RWPE1 (cell line): ENCODE data around the gene PGC.
A peak's percentile ranks its signal among the peaks of the same experiment; 100 is the strongest.

Source experiments
- CTCF ChIA-PET: fragments of 350-600 bp; sonication (Branson Sonifier 250); formaldehyde crosslinking; extraction: SDS; loops from one replicate; lab custom pipeline; 2021; lab: Yijun Ruan, JAX
- POLR2A ChIA-PET: fragments of 400-600 bp; formaldehyde crosslinking; extraction: SDS; loops from one replicate; lab custom pipeline; 2020; ENCODE audit warnings: antibody characterized with exemption; ENCODE audit not compliant: low non-redundant PET; lab: Yijun Ruan, JAX
- DNase-seq: peaks from one replicate; pipeline ENCODE4 v3.0.0; 2012; ENCODE audit warnings: low spot score
- H3K27ac ChIP-seq: fragments of 450-650 bp; 2 replicates; pipeline ENCODE4 v1.5.1; 2017
- CTCF ChIP-seq: fragments of 450-650 bp; conservative IDR thresholded peaks from 2 replicates; pipeline ENCODE4 v1.5.1; 2017; ENCODE audit warnings: low read depth, mild to moderate bottlenecking

Gene PGC

GRCh38 chr6:41688256-41688965, 58.8 kb downstream of the PGC start:
- CTCF ChIA-PET = interaction anchor here (0.6 to 0.7 kb wide), 4 partner anchors 89 to 310 kb away, joined by 3 to 6 read pairs (median 3); no protein-coding TSS in a partner anchor
- POLR2A ChIA-PET = interaction anchor here (0.6 kb wide), 1 partner anchor 86 kb away, joined by 3 read pairs; no protein-coding TSS in a partner anchor
- no peak for TF ChIP-seq CTCF
- peak overlapping the region; percentile 77 for H3K27ac ChIP-seq
- no peak for DNase-seq

- ChIA-PET POLR2A (interaction anchor here (0.6 kb wide), 1 partner anchor 85 kb away, joined by 3 read pairs; no protein-coding TSS in a partner anchor), CTCF (no interaction called here)
- H3K27ac ChIP-seq = peak overlapping the region; percentile 77
- no peak for TF ChIP-seq CTCF
- no peak for DNase-seq
These were observed 59.6 kb downstream of the PGC start for GRCh38 chr6:41687501-41688175.
